Trophoblast cell (in vitro differentiated cells and primary cell): Measurements from ENCODE around the gene NAT14.
A peak's percentile ranks its signal among the peaks of the same experiment; 100 is the strongest.

Source experiments
- DNase-seq, 2 donors: peaks; one replicate each; pipeline ENCODE4 v3.0.0-alpha.2; 2016
- H2AFZ ChIP-seq: 2 replicates; pipeline ENCODE4 v1.6.1; 2013; ENCODE audit warnings: low read length, moderate library complexity, mild to moderate bottlenecking; ENCODE audit not compliant: insufficient read depth, poor library complexity
- H2AK5ac ChIP-seq: 2 replicates; pipeline ENCODE4 v1.6.1; 2013; ENCODE audit warnings: mild to moderate bottlenecking, low read length
- H2BK120ac ChIP-seq: 2 replicates; pipeline ENCODE4 v1.6.1; 2013; ENCODE audit warnings: low read length, mild to moderate bottlenecking, moderate library complexity; ENCODE audit not compliant: insufficient read depth, poor library complexity
- H2BK12ac ChIP-seq: 2 replicates; pipeline ENCODE4 v1.6.1; 2013; ENCODE audit warnings: mild to moderate bottlenecking, low read length, moderate library complexity
- H2BK5ac ChIP-seq: 2 replicates; pipeline ENCODE4 v1.6.1; 2013; ENCODE audit warnings: low read length, low read depth, moderate library complexity, mild to moderate bottlenecking; ENCODE audit not compliant: poor library complexity
- H3K14ac ChIP-seq: 2 replicates; pipeline ENCODE4 v1.6.1; 2013; ENCODE audit warnings: mild to moderate bottlenecking, low read length
- H3K18ac ChIP-seq: 2 replicates; pipeline ENCODE4 v1.6.1; 2013; ENCODE audit warnings: mild to moderate bottlenecking, low read length
- H3K23ac ChIP-seq: 2 replicates; pipeline ENCODE4 v1.6.1; 2013; ENCODE audit warnings: low read length
- H3K27ac ChIP-seq: 2 replicates; pipeline ENCODE4 v1.5.1; 2013; ENCODE audit warnings: low read depth, mild to moderate bottlenecking, inconsistent platforms, low read length, moderate library complexity
- H3K27me3 ChIP-seq: 2 replicates; pipeline ENCODE4 v1.6.1; 2013; ENCODE audit warnings: inconsistent platforms, mild to moderate bottlenecking, low read length, moderate library complexity; ENCODE audit not compliant: insufficient read depth
- H3K36me3 ChIP-seq, 2 experiments: 1 replicate in 1 of 2; 2 replicates in 1 of 2; pipeline ENCODE4 v1.6.1; 2013; ENCODE audit warnings: low read length in 2 of 2, mild to moderate bottlenecking in 2 of 2, moderate library complexity in 1 of 2; ENCODE audit not compliant: insufficient read depth in 2 of 2, control insufficient read depth in 1 of 2
- H3K4ac ChIP-seq: 2 replicates; pipeline ENCODE4 v1.6.1; 2013; ENCODE audit warnings: low read depth, mild to moderate bottlenecking, low read length, moderate library complexity
- H3K4me1 ChIP-seq, 2 experiments: 1 replicate in 1 of 2; 2 replicates in 1 of 2; pipeline ENCODE4 v1.6.1; 2013; ENCODE audit warnings: low read length in 2 of 2, mild to moderate bottlenecking in 2 of 2, moderate library complexity in 1 of 2; ENCODE audit not compliant: insufficient read depth in 2 of 2, control insufficient read depth in 1 of 2
- H3K4me2 ChIP-seq: 2 replicates; pipeline ENCODE4 v1.6.1; 2013; ENCODE audit warnings: inconsistent platforms, mild to moderate bottlenecking, low read length, moderate library complexity
- H3K4me3 ChIP-seq: 2 replicates; pipeline ENCODE4 v1.5.1; 2013; ENCODE audit warnings: mild to moderate bottlenecking, low read depth, low read length, inconsistent platforms
- H3K79me1 ChIP-seq: one replicate; pipeline ENCODE4 v1.6.1; 2013; ENCODE audit warnings: low read length
- H3K79me2 ChIP-seq: 2 replicates; pipeline ENCODE4 v1.6.1; 2013; ENCODE audit warnings: low read length, mild to moderate bottlenecking; ENCODE audit not compliant: control insufficient read depth, insufficient read depth, poor library complexity
- H3K9ac ChIP-seq: 2 replicates; pipeline ENCODE4 v1.6.1; 2013; ENCODE audit warnings: mild to moderate bottlenecking, low read length
- H3K9me3 ChIP-seq: 2 replicates; pipeline ENCODE4 v1.6.1; 2013; ENCODE audit warnings: low read depth, mild to moderate bottlenecking, control low read depth, inconsistent platforms, low read length; ENCODE audit not compliant: insufficient read depth
- H4K12ac ChIP-seq: 2 replicates; pipeline ENCODE4 v1.6.1; 2013; ENCODE audit warnings: low read depth, mild to moderate bottlenecking, low read length, moderate library complexity
- H4K8ac ChIP-seq: 2 replicates; pipeline ENCODE4 v1.6.1; 2013; ENCODE audit warnings: low read depth, mild to moderate bottlenecking, low read length, moderate library complexity
- H4K91ac ChIP-seq: one replicate; pipeline ENCODE4 v1.6.1; 2013; ENCODE audit warnings: low read depth, mild to moderate bottlenecking, low read length, moderate library complexity
- WGBS: extraction: QIAGEN DNeasy Blood & Tissue Kit; methylation state at CpG from one replicate; pipeline ENCODE4 v1.1.7; 2013; ENCODE audit warnings: missing lambda C conversion rate; ENCODE audit not compliant: insufficient read length, insufficient coverage; ENCODE audit errors: extremely low coverage; 5-methylcytosine and 5-hydroxymethylcytosine counted together

The NAT14 gene

GRCh38 chr19:55482967-55483705, 1.9 kb upstream of the NAT14 start:
- Histone ChIP-seq H3K23ac (no peak overlapping the region), H3K9ac (no peak overlapping the region), H3K9me3 (peaks cover 1% of the 10 kb centered on the region), H3K4ac (no peak overlapping the region), H3K4me3 (no peak overlapping the region), H2BK120ac (no peak overlapping the region), H3K79me1 (peaks cover 36% of the 10 kb centered on the region), H3K27ac (peak overlapping the region; percentile 35), H3K27me3 (no peaks in the 10 kb centered on the region), H2AFZ (no peak overlapping the region), H2BK12ac (no peak overlapping the region), H4K12ac (no peak overlapping the region), H3K4me2 (no peak overlapping the region), H3K14ac (no peak overlapping the region), H3K79me2 (peaks cover 19% of the 10 kb centered on the region), H4K91ac (no peak overlapping the region), H3K18ac (peak overlapping the region; percentile 19), H4K8ac (no peak overlapping the region), H3K4me1 (peaks cover 32 to 34% of the 10 kb centered on the region in 2 experiments), H2AK5ac (no peak overlapping the region), H3K36me3 (peaks cover 22 to 26% of the 10 kb centered on the region in 2 experiments), H2BK5ac (no peak overlapping the region)
- WGBS, result no CpG with 5 or more reads among the region's 47 CpGs
- no peak for DNase-seq

- Histone ChIP-seq H3K79me2 (peaks cover 22% of the 10 kb centered on the region), H4K91ac (peak overlapping the region; percentile 99), H3K14ac (peak overlapping the region; percentile 58), H3K4me3 (no peak overlapping the region), H4K12ac (no peak overlapping the region), H4K8ac (peak overlapping the region; percentile 85), H2BK12ac (peak overlapping the region; percentile 20), H3K36me3 (peaks cover 22 to 26% of the 10 kb centered on the region in 2 experiments), H2BK5ac (peak overlapping the region; percentile 35), H3K4me1 (peaks cover 37 to 40% of the 10 kb centered on the region in 2 experiments), H3K27ac (peak overlapping the region; percentile 35), H3K4ac (peak overlapping the region; percentile 16), H3K79me1 (peaks cover 41% of the 10 kb centered on the region), H2AFZ (no peak overlapping the region), H3K4me2 (peak overlapping the region; percentile 89), H3K9ac (no peak overlapping the region), H3K18ac (peak overlapping the region; percentile 70), H3K23ac (no peak overlapping the region), H3K9me3 (peaks cover 1% of the 10 kb centered on the region), H2BK120ac (peak overlapping the region; percentile 15), H2AK5ac (peak overlapping the region; percentile 56), H3K27me3 (no peaks in the 10 kb centered on the region)
- no peak for DNase-seq
- WGBS, result no CpG with 5 or more reads among the region's 46 CpGs
These were observed 1.0 kb upstream of the NAT14 start for GRCh38 chr19:55483706-55484592.

- no peak overlapping the region for H3K23ac ChIP-seq
- DNase-seq, result no peak
- peak overlapping the region; percentile 96 for H3K4ac ChIP-seq
- peaks cover 22 to 26% of the 10 kb centered on the region in 2 experiments for H3K36me3 ChIP-seq
- H3K27ac ChIP-seq, result peak overlapping the region; percentile 99
- H2AK5ac ChIP-seq, result peak overlapping the region; percentile 98
- peak overlapping the region; percentile 95 for H3K14ac ChIP-seq
- peak overlapping the region; percentile 99 for H4K91ac ChIP-seq
- H3K4me1 ChIP-seq, result peaks cover 47 to 49% of the 10 kb centered on the region in 2 experiments
- H3K9me3 ChIP-seq, result peaks cover 1% of the 10 kb centered on the region
- no CpG with 5 or more reads among the region's 18 CpGs for WGBS
- peaks cover 49% of the 10 kb centered on the region for H3K79me1 ChIP-seq
- peak overlapping the region; percentile 86 for H2BK12ac ChIP-seq
- H3K9ac ChIP-seq, result peak overlapping the region; percentile 86
- peak overlapping the region; percentile 95 for H2BK120ac ChIP-seq
- H3K4me2 ChIP-seq, result peak overlapping the region; percentile 89
- H3K27me3 ChIP-seq, result no peaks in the 10 kb centered on the region
- H3K18ac ChIP-seq, result peak overlapping the region; percentile 82
- H2BK5ac ChIP-seq, result peak overlapping the region; percentile 94
- peak overlapping the region; percentile 91 for H4K8ac ChIP-seq
- H3K4me3 ChIP-seq, result peak overlapping the region; percentile 80
- H2AFZ ChIP-seq, result peak overlapping the region; percentile 60
- peaks cover 24% of the 10 kb centered on the region for H3K79me2 ChIP-seq
- peak overlapping the region; percentile 88 for H4K12ac ChIP-seq
These were observed 537 bp downstream of the NAT14 start for GRCh38 chr19:55485439-55486011.
